HG02588 (cell line): ENCODE results near the gene DMPK.
"Not testable (repeated sequence)": the region's sequence is repeated elsewhere in the genome, so short reads cannot be mapped to it uniquely, and the experiment has no call there.

Source experiments
- ATAC-seq: cut with Tn5 transposase; IDR thresholded peaks from one replicate; pipeline ENCODE4 v1.9.1; 2021; ENCODE audit warnings: mild to moderate bottlenecking, moderate library complexity; ENCODE audit not compliant: unreplicated experiment

Gene DMPK

DNA sequence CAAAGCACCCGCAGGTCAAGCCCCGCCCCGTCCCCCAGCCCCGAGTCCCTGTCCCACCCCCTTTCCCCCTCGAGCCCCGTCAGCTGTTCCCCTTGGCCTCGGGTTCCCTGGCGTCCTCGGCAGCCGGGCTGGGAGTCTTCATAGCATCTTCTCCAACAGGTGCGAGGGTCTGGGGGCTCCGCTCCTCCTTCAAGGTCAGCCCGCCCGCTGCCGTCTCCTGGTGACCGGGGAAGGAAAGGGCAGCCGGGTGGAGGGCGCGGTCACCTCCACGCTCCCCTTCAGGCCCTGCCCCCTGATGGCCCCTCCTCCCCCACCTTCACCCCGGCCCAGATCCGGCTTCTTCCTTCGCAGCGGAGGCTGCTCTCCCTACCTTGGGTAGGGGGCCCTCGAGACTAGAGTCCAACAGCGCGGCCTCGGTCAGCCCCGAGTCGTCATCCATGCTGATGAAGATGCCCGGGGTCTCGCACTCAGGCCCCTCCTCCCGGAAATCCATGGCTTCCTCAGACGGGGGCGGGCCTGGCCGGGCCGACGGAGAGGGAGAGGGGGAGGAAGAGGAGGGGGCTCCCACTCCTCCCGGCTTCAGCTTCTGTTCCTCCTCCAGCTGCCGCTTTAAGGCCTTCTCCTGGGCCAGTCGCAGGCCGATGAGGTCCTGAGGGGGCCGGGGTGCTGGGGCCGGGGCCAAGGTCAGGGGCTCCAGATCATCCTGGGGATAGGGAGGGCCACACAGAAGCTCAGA lies 33.4 kb upstream of the DMPK start:
- no peak for ATAC-seq

DNA sequence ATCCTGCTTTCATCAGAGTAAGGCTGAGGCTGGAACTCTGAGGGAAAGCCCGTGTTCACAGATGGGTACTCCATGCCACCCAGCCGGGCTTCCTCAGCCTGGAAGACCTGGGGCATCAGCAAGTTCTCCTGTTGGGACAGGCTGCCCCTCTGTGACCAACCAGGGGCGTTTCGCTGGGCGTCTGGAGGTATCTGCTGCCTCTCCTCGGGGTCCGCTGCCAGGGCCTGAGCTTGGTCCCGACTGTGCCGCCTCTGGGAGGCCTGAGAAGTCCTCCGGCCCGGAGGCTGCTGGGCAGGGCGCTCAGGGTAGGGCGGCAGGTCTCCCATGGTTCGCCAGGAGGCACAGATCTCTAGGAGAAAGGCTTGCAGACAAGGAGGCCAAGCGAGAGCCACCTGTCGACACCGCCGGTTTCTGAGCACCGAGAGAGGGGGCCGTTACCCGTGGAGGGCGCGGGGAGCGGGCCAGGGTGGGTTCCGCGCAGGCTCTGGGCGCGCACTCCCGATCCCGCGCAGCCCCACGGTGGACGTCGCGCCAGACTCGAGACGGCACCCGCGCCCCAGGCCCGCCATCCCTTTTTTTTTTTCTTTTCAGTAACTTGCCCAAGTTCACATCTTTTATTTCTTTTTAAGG lies 32.7 kb upstream of the DMPK start, which contains the start of gene RSPH6A:
RSPH6A (minus strand) TSS at position 458 of the 630 bp plus-strand sequence; CDS start at position 326, 132 bp downstream.
- ATAC-seq = no peak

DNA sequence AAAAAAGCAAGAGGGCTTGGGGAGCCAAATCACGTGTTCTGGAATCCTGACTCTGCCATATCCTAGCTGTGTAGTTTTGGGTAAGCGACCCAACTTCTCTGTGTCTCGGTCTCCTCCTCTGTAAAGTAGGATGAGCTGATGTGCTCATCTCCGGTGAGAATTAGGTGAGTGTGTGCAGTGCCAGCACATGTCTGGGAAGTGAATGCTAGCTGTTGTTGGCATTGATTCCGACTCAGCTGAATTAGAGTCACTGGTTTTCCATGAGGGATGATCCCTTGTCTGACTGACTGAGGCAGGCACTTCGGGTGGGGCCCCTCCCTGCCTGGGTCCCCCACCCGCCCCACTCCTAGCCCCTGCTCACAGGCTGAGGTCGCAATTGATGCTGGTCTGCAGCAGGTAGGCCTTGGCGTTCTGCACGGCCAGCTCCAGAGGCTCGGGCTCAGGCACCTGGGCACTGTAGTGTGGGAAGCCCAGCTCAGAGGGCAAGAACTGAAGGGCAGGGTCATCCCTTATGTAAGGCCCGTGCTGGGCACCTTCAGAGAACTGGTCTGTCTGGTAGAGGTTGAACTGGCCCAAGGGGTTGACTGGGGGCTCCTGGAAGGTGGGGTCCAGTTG lies 32.0 kb upstream of the DMPK start:
- no peak for ATAC-seq

DNA sequence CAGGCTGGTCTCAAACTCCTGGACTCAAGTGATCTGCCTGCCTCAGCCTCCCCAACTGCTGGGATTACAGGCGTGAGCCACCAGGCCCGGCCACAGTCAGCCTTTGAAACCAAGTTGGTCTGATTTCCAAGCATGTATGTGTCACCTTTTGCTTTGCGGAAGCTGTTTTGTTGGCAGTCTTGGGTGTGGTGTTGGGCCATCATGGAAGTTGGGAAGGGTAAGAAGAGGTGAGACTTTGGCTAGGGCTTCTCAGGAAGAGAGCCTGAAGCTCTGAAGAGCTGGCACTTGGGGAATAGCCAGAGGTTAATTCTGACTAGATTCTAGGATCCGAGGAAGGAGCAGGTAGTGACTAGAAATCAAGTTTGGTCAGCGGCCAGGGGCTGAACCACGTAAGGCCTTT lies 30.0 kb upstream of the DMPK start:
- ATAC-seq = no peak

DNA sequence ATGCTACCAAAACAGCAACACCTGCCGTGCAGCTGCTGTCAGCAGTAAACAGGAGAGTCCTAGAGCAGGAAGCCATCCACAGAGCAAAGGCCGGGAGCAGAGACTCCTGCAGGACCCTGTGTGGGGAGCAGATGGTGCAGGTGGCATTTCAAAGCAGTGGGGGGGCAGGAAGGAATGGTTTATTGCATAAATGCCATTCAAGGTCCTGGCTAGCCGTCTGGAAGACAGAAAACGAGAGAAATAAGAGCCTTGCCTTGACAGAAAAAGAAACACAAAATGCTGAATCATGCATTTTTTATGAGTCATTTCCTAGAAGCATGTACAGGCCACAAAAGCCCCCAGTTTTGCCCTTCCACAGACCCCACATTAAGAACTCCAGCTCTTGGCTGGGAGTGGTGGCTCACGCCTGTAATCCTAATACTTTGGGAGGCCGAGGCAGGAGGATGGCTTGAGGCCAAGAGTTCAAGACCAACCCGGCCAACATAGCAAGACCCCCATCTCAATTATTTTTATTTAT lies 27.4 kb upstream of the DMPK start:
- ATAC-seq = no peak

DNA sequence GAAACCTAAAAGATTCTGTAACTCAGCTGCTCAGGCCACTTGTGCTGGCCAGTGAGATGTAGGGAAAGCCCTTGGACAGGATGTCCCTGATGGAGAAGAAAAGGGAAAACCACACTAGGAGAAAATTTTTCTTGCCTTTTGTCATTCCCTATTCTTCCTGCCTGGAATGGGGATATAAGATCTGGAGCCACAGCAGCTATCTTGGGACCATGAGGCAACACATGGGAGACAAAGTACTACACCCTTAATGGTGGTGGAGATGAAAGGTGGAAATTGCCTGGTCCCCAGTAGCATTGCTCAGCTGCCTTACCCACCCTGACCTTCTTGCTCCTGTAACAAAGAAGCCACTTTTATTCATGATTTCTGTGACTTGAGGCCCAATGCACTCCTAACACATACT lies 23.4 kb upstream of the DMPK start:
- ATAC-seq = no peak

DNA sequence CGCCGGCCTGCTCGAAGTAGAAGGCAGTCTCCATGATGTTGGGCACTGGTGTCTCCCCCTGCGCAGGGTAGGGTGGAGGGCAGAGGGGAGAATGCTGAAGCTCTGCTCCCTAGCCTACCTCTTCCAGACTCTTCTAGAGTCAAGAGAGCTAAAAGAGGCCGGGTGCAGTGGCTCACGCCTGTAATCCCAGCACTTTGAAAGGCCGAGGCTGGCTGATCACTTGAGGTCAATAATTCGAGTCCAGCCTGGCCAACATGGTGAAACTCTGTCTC lies 22.6 kb upstream of the DMPK start:
- ATAC-seq = no peak

DNA sequence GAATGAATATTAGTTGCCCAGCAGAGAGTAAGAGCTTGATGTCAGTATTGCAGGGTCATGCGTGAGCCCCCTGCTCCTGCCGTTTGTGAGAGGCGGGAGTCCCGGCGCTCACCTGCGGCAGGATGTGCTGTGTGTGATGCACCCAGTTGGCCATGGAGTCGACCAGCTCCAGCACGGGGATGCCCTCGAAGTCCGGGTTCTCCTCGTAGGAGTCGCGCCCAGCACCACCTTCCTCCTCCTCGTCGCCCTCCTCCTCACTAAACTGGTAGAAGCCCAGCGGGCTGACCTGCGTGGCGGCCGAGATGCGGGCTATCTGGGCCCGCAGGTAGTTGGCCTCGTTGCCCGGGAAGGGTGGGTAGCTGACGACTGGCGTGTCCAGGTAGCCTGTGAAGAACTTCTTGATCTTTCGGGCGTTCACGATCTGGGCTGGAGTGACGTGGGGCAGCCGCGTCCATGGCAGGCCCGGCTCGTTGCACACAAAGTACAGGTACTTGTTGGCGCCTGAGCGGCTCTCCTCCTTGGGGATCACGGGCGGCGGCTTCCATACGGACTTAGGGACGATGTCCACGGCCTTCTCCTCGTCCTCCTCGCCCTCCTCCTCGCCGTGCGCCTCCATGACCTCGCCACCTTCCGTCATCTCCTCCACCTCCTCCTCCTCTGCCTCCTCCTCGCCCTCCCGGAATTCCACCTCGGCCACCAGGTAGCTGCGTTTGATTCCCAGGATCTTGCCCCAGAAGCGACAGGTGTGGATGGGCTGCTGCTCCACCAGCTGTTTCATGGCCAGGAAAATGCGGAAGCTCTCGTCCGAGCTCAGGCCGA lies 22.1 kb upstream of the DMPK start:
- ATAC-seq = no peak

DNA sequence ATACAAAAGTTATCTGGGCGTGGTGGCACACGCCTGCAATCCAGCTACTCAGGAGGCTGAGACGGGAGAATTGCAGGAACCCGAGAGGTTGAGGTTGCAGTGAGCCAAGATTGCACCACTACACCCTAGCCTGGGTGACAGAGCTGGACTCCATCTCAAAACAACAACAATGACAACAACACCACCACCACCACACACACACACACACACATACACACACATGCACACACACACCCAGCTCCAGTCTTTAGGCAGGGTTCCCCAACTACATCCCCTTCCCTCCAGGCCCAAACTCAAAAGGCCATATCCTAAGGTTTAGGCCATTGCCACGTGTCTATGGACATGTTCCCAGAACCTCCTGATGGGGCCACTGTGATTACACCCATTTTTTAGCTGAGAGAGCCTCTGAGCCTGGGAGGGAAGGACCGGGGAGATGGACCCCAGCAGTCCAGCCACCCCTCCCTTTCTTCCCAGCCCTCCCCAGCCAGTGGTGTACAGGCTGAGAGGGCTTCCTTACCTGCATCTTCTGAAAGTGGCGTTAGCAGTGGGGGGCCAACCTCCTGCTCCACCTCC lies 19.4 kb upstream of the DMPK start:
- no peak for ATAC-seq

DNA sequence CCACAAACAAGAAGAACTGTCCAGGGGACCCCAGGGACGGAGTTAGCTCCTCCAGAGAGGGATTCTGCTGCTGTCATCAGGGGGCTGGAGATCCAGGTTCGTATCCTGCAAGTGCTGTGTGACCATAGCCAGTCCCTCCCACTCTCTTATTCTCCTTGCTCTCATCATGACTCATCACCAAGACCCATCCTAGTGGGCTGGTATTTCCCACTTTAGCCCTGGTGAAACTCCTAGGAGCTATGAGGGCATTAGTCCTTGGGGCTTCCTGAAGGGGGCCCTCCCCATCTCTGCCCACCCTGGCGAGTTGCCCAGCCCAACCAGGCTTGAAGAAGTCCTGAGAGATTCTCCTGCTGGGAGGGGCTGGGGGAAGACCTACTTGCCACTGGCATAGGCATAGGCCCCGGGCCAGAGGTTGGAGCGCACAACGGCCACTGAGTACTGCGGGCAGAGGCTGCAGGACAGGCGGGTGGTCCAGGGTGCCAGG lies 17.8 kb upstream of the DMPK start:
- ATAC-seq = no peak

DNA sequence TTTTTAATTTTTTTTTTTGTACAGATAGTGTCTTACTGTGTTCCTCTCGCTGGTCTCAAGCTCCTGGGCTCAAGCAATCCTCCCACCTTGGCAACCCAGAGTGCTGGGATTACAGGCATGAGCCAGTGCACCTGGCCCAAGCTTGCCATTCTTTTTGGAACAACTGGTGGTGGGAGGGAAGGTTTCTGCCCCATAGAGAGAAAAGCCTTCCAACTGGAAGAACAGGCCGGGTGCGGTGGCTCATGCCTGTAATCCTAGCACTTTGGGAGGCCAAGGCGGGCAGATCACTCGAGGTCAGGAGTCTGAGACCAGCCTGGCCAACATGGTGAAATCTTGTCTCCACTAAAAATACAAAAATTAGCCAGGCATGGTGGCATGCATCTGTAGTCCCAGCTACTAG lies 17.3 kb upstream of the DMPK start:
- not testable (repeated sequence) for ATAC-seq

DNA sequence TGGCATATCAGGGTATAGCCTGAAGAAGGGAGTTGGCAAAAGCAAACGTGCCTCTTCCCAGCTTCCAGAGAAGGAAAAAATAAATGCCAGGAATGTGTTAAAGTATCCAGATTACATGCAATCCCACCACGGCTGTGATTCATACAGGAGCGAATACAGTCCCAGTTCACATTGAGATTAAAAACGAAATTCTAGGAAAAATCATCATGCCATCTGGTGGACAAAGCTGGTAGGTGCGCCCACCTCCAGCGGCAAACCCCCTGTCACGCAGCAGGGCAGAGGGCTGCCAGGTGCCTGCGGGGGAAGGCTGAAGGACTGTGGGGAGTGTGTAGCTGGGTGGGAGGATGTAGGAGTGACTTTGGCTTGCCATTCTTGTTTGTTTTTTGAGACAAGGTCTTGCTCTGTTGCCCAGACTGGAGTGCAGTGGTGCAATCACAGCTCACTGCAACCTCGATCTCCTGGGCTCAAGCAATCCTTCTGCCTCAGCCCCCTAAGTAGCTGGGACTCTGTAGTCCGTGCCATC lies 16.8 kb upstream of the DMPK start:
- ATAC-seq = no peak

DNA sequence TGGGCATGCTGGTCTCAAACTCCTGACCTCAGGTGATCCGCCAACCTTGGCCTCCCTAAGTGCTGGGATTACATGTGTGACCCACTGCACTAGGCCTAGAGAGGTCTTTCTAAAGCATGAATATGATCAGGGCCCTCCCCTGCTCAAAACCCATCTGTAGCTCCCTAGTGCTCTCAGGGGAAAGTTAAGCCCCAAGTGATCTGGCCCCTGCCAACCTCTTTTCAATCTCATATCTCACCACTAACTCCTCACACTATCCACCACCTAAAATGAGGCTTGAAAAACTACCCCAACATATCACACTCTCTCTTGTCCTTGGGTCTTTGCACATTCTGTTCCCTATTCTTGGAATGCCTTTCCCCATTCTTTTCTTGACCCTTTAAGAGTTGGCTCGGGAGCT lies 12.3 kb upstream of the DMPK start:
- no peak for ATAC-seq

DNA sequence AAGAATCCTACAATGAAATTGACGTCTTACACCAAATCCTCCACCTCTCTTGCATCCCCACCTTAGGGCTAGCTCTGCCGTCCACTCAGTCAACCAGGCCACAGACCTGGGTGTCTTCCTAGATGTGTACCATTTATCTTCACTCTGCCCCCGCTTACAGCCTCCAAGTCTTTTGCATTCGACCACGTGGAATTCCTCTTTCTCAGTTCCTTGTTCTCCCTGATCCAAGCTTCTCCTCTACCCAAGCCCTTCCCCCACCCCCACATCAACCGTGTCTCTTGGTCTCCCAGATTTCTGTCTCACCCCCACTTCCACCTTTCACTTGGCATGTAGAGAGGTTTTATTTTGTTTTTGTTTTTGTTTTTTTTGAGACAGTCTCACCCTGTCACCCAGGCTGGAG lies 11.6 kb upstream of the DMPK start:
- no peak for ATAC-seq

DNA sequence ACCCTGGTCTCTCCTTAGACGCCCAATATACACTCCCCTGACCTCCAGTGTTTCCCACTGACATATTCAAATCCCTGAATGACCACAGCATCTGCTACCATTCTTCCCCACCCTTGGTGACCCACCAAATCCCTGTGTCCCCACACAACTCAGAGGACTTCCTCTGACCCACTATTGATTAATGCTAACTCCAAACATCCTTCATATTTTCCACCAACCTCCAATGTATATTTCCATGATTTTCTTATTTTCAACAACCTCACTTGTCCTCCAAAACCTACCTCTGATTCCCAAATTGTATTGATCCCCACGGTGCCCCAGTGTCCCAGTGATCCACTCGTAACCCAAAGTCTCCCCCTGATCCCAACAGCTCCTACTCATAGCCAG lies 10.9 kb upstream of the DMPK start:
- ATAC-seq = no peak

DNA sequence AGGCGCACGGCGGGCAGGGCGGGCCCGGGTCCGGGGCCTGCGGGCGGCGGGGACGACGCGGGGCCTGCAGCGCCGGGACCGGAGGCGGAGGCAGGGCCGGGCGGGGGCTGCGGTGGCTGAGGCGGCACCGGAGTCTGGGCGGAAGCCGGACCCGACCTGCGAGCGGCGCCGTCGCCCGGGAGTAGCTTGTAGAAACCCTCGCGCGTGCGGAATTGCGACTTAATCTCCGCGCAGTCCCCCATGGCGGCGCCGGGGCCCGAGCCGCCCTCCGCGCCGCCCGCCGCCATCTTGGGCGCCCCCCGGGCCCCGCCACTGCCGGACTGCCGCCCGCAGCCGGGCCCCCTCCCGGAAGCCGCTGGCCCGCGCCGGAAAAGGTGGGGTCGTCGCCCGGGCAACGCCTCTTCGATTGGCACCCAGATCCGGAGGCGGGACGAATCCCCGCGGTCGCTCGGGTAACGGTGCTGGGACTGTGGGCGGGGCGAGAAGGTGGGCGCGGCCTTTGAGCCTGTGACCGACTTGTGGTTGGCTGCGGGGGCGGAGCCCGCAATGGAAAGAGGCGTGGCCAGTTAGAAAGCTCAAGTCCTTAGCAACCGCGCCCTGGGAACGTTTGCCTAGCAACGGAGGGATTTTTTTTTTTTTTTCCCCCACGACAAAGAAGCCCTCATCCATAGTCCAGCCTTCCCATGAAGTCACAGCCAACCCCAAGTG lies 10.3 kb upstream of the DMPK start, which contains the start of gene DMWD:
DMWD (minus strand) TSS at position 376 of the 708 bp plus-strand sequence; CDS start at position 287, 89 bp downstream.
- peak; percentile 89 for ATAC-seq

DNA sequence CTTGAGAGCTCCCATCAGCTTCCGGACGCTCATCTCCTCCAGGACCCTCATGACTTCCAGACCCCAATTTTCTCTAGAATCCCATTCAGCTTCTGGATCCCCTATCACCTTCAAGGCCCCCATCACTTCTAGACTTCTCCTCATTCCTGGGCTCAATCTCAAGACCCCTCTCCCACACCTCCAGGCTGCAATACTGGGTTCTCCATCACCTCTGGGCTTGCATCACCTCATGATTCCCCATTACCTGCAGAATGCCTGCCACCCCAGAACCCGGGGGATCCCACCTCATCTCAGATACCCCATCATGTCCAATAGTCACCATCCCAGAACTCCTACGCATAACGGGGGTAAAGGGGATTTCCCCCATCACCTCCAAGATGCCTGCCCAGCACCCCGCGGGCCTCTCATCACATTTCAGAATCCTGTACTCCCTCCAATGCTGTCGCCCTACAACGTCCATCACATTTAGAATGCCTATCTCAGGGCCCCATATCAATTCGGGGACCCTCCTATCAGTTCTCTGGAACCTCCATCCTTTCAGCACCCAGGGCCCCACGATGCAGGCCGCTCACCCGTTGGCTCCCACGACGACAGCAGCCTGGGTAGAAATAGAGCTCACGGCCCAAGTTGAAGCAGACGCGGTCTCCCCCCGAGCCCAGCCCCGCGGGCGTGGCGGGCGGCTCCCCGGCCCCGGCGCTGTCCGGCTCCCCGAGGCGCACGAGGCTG lies 9.6 kb upstream of the DMPK start:
- ATAC-seq = peak; percentile 23

DNA sequence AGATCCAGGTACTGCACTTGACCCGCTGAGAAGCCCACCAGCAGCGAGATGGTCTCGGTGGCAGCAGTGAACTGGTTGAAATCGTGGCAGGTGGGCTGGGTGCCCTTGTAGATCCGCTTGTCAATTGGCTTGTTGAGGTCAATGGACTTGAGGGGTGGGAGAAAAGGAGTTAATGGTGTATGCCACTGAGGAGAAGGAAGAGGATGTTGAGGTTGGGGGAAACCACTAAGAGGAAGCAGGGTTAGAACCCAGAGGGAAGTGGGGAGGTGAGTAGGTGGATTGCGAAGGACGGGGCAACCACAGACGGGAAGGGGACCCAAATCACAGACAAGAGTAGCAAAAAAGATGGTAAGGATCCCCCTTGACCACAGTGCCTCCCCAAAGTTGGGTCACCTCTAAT lies 8.7 kb upstream of the DMPK start:
- ATAC-seq = no peak

DNA sequence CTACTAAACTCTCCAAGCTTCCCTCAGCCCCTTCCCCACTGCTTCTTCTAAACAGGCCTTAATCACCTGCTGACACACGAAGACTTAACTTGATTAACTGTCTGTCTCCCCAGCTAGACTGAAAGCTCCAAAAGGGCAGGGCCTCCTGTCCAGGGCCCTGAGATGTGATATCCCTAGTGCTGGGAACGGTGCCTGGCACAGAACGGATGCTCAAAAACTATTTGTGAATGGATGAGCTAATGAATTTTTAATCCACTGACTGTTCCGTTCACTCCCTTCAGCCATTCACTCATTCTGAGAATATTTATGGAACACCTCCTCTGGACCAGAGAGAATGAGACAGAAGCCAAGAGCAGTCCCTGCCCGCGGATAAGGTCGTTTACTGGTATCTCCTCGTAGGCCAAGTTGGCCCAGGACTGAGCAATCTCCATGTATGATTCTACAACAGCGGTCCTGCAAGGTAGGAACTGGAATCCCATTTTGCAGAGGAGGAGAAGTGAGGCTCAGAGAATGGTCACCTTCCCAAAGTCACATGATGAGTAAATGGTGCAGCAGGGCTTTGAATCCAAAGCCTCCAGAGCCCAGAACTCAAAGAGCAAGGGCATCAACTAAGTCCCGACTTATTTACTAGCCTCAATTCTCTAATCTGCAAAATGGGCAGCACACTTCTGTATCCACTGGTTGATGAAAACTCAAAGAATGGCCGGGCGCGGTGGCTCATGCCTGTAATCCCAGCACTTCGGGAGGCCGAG lies 6.9 kb upstream of the DMPK start:
- ATAC-seq = no peak
